Memory B cell (primary cell): ENCODE results near the gene CNTN1.
"Not testable (repeated sequence)": the region's sequence is repeated elsewhere in the genome, so short reads cannot be mapped to it uniquely, and the experiment has no call there.

ENCODE experiments used
- ATAC-seq: fragments of 150-1000 bp; cut with Tn5 transposase; 2 replicates; pipeline ENCODE4 v1.10.0; 2021; ENCODE audit warnings: low read depth, mild to moderate bottlenecking, moderate library complexity
- DNase-seq, 2 donors: peaks; one replicate each; pipeline ENCODE4 v3.0.0; 2022; ENCODE audit warnings: low spot score in 2 of 2
- H3K27ac Mint-ChIP-seq: one replicate; pipeline ENCODE4 v1.8.0; 2022; ENCODE audit warnings: mild to moderate bottlenecking, moderate library complexity, mixed read lengths
- H3K27me3 Mint-ChIP-seq: one replicate; pipeline ENCODE4 v1.8.0; 2022; ENCODE audit warnings: mixed read lengths
- H3K36me3 Mint-ChIP-seq: one replicate; pipeline ENCODE4 v1.8.0; 2022; ENCODE audit warnings: mild to moderate bottlenecking, mixed read lengths
- H3K4me1 Mint-ChIP-seq: one replicate; pipeline ENCODE4 v1.8.0; 2022; ENCODE audit warnings: mixed read lengths
- H3K4me3 Mint-ChIP-seq: one replicate; pipeline ENCODE4 v1.8.0; 2022; ENCODE audit warnings: mild to moderate bottlenecking, moderate library complexity, mixed read lengths
- H3K9me3 Mint-ChIP-seq: one replicate; pipeline ENCODE4 v1.8.0; 2022; ENCODE audit warnings: mixed read lengths

Gene CNTN1

DNA sequence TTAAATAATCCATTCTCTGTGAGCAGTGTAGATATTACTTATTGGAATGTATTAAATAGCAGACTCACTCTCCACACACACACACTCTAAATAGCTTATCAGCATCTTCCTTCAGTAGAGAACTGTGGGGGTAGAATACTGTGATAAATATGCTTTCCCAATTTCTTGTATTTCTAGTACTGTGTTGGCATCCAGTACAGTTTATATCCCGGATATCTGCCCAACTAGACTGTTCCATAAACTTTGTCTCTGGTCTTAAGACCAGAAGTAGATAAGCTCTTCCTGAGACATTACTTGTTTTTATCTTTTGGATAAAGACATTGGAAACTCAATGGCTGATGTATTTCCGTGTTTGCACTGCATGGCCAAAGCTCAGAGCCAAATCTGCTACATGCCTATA lies 359.7 kb downstream of the CNTN1 start:
- H3K36me3 Mint-ChIP-seq: no peaks in the 10 kb centered on the region
- H3K4me1 Mint-ChIP-seq: no peaks in the 10 kb centered on the region
- DNase-seq (no peak), ATAC-seq (no peak)
- no peaks in the 10 kb centered on the region for H3K27me3 Mint-ChIP-seq
- H3K9me3 Mint-ChIP-seq: no peaks in the 10 kb centered on the region
- no peak overlapping the region for H3K4me3 Mint-ChIP-seq
- no peak overlapping the region for H3K27ac Mint-ChIP-seq

DNA sequence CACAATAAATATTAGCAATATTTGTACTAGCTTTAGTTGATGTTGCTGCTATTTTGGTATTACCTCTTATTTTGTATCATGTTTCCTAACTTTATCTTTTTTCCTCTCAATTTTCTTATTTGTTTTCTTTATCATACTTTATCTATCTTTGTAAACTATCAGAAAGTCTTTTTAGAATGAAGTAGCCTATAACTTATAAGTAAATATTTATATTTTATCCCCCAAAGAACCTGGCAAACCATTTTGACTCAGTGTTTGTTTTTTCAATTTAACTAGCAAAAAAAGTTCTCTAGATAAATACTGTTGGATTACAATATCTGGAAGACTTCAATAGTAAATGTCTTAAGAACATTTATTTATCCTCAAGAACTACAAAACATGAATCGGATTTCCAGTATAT lies 360.2 kb downstream of the CNTN1 start:
- H3K4me1 Mint-ChIP-seq: no peaks in the 10 kb centered on the region
- H3K4me3 Mint-ChIP-seq: no peak overlapping the region
- H3K9me3 Mint-ChIP-seq: no peaks in the 10 kb centered on the region

DNA sequence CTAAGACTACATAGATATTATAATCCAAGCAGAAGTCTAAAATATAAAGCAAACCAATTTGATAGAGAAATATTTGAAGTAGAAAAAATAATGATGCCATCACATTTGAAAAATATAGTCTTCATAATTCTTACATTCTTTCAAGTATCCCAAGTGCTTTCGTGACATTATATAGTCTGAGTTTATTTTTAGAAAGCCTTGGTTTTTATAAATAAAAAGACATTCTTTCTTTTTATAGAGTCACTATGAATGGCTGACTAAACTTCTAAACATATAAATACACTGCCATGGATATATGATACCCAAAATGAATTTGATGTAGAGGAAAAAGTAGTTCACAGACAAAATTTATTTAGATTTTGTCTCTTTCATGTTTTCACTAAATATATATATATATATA lies 360.8 kb downstream of the CNTN1 start:
- Mint-ChIP-seq H3K36me3 (no peaks in the 10 kb centered on the region), H3K4me3 (no peak overlapping the region), H3K27ac (no peak overlapping the region), H3K9me3 (no peaks in the 10 kb centered on the region), H3K27me3 (no peaks in the 10 kb centered on the region), H3K4me1 (no peaks in the 10 kb centered on the region)
- ATAC-seq (no peak), DNase-seq (no peak)

More for the DNA sequence above, 360.2 kb downstream of the CNTN1 start:
- Mint-ChIP-seq H3K27me3 (no peaks in the 10 kb centered on the region), H3K27ac (no peak overlapping the region), H3K36me3 (no peaks in the 10 kb centered on the region)
- no peak for DNase-seq
- no peak for ATAC-seq

DNA sequence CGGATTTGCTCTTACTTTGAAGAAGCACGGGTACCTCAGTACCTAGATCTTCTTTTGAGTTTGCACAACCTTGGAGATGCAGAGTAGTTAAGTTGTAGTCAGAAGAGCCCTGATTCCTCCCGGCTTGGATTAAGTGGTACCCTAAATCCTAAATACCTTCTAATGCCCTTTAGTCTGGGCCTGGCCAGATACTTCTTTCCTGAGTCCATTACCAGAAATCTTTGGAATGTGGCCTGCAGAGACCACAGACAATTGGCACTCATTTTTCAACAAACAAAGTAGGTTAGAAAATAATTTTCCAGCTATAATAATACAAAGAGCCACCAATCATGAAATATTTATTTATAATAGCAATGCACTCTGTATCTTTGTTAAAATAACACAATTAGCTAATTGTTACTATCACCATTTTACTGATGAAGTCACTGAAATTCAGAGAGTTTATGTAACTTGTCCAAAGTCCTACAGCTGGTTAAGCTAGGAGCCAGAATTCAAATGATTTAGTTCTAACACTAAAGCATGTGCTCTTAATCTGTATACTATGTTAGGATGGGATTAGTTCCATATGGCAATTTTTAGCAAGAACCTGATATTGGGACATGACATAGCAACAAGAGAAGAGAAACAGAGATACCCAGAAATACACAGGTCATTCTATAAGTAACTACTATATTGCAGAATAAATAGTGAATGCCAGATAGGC lies 363.8 kb downstream of the CNTN1 start:
- Mint-ChIP-seq H3K27me3 (no peaks in the 10 kb centered on the region), H3K9me3 (no peaks in the 10 kb centered on the region), H3K36me3 (no peaks in the 10 kb centered on the region), H3K27ac (no peak overlapping the region), H3K4me3 (no peak overlapping the region), H3K4me1 (no peaks in the 10 kb centered on the region)
- DNase-seq (no peak), ATAC-seq (no peak)

DNA sequence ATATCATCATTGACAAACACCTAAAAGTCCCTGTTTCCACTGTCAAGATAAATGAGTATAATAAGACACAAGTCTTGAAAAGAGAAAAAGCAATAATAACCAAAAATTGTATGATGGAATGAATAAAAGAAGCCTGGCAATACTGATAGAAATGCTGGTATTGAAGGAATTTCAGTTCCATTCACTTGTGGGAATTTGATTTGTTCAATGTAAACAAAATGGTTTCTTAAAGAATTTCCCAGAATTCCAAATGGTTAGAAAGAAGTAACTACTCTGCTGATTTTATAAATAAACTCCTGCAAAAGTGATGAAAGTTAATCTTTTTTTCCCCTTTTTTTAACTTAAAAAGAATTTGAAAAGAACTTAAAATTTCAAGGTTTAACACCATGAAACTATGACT lies 366.0 kb downstream of the CNTN1 start:
- no peaks in the 10 kb centered on the region for H3K9me3 Mint-ChIP-seq

GRCh38 chr12:41061192-41061591 lies 369.0 kb downstream of the CNTN1 start:
- no peaks in the 10 kb centered on the region for H3K27me3 Mint-ChIP-seq
- H3K27ac Mint-ChIP-seq: no peak overlapping the region
- no peak overlapping the region for H3K4me3 Mint-ChIP-seq
- ATAC-seq (no peak), DNase-seq (no peak)
- no peaks in the 10 kb centered on the region for H3K36me3 Mint-ChIP-seq
- no peaks in the 10 kb centered on the region for H3K4me1 Mint-ChIP-seq
- no peaks in the 10 kb centered on the region for H3K9me3 Mint-ChIP-seq

More for the DNA sequence above, 366.0 kb downstream of the CNTN1 start:
- no peak overlapping the region for H3K4me3 Mint-ChIP-seq
- H3K4me1 Mint-ChIP-seq: no peaks in the 10 kb centered on the region
- ATAC-seq (no peak), DNase-seq (no peak)
- H3K27me3 Mint-ChIP-seq: no peaks in the 10 kb centered on the region
- no peak overlapping the region for H3K27ac Mint-ChIP-seq
- no peaks in the 10 kb centered on the region for H3K36me3 Mint-ChIP-seq

DNA sequence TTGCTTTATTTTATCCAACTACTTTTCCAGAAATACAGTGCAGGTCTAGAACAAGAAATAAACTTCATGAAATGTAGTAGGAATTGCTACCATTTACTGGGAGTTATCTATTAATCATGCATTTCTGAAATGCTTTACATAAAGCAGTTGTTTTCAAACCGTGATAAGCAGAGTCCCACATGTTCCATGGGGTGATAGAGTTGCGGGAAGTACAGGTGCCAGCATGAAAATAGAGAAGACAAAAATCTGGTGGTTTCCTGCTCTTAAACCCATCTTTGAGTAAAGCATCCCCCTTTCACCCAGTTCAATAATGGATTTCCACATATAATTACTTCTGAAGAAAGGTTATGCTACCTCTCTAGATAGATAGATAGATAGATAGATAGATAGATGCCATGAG lies 372.2 kb downstream of the CNTN1 start:
- Mint-ChIP-seq H3K27me3 (no peaks in the 10 kb centered on the region), H3K9me3 (no peaks in the 10 kb centered on the region), H3K36me3 (no peaks in the 10 kb centered on the region), H3K27ac (no peak overlapping the region), H3K4me1 (no peaks in the 10 kb centered on the region), H3K4me3 (no peak overlapping the region)
- DNase-seq: no peak
- no peak for ATAC-seq

- H3K27me3 Mint-ChIP-seq: no peaks in the 10 kb centered on the region
- no peak for ATAC-seq
- no peaks in the 10 kb centered on the region for H3K36me3 Mint-ChIP-seq
Measured at GRCh38 chr12:41067941-41068645, 375.9 kb downstream of the CNTN1 start.

DNA sequence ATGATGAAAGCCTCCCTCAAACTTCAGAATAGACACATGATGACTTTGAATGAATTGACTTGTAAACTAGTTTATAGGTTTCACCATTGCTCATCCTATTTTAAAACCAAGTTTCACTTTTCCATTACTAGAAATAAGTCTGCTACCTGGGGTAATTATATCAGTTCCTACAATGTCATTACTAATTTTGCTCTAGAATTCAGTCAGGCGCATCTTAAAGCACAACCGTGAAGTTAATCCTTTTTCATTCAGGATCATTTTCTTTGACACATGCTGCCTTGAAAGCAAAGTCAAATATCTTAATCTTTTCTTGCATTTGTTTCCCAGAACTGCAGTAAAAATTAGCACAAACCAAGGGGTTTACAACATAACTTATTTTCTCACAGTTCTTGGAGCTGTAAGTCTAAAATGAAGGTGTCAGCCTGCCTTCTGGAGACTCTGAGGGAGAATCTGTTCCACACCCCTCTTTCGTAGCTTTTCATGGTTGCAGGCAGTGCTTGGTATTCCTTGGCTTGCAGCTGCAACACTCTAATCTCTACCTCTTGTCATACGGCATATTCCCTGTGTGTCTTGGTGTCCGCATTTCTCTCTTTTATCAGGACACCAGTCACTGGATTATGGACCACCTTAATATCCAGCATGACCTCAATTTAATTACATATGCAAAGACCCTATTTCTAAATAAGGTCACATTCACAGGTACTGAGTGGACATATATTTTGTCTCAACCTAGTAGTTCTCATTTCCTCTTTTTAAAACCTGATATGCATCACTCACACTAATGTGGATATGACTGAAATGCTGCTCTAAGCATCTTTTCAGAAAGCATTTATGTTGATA lies 381.6 kb downstream of the CNTN1 start:
- no peak overlapping the region for H3K27ac Mint-ChIP-seq
- H3K9me3 Mint-ChIP-seq: no peaks in the 10 kb centered on the region
- no peaks in the 10 kb centered on the region for H3K4me1 Mint-ChIP-seq
- H3K27me3 Mint-ChIP-seq: no peaks in the 10 kb centered on the region
- DNase-seq (no peak), ATAC-seq (no peak)
- H3K36me3 Mint-ChIP-seq: no peaks in the 10 kb centered on the region
- no peak overlapping the region for H3K4me3 Mint-ChIP-seq

More at GRCh38 chr12:41067941-41068645, 375.9 kb downstream of the CNTN1 start:
- no peaks in the 10 kb centered on the region for H3K4me1 Mint-ChIP-seq
- no peak for DNase-seq
- H3K4me3 Mint-ChIP-seq: no peak overlapping the region
- H3K9me3 Mint-ChIP-seq: no peaks in the 10 kb centered on the region
- H3K27ac Mint-ChIP-seq: no peak overlapping the region

GRCh38 chr12:41074473-41074769 lies 382.2 kb downstream of the CNTN1 start:
- H3K4me3 Mint-ChIP-seq: no peak overlapping the region
- H3K4me1 Mint-ChIP-seq: no peaks in the 10 kb centered on the region
- H3K36me3 Mint-ChIP-seq: no peaks in the 10 kb centered on the region
- no peak for ATAC-seq
- H3K27me3 Mint-ChIP-seq: no peaks in the 10 kb centered on the region
- H3K9me3 Mint-ChIP-seq: peaks cover under 1% of the 10 kb centered on the region
- no peak for DNase-seq
- H3K27ac Mint-ChIP-seq: no peak overlapping the region

DNA sequence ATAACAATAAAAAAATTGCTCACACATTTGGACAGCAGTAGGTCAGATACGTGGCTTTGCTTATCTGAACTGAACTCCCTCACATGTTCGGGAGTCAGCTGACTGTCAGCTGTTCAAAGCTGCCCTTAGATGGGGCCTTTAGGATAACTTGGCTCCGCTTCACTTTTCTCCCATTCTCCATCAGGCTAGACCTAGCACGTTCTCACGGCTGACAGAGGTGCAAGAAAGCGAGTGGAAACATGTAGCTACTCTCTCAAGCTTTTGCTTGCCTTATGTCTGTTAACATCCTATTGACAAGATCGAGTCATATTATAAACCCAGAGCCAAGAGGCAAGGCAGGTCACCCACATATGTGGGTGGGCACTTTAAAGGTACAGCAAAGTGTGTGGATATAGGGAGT lies 383.9 kb downstream of the CNTN1 start:
- Mint-ChIP-seq H3K4me1 (no peaks in the 10 kb centered on the region), H3K4me3 (no peak overlapping the region), H3K27ac (no peak overlapping the region), H3K27me3 (no peaks in the 10 kb centered on the region), H3K36me3 (no peaks in the 10 kb centered on the region), H3K9me3 (peaks cover 6% of the 10 kb centered on the region)
- DNase-seq (no peak), ATAC-seq (no peak)

DNA sequence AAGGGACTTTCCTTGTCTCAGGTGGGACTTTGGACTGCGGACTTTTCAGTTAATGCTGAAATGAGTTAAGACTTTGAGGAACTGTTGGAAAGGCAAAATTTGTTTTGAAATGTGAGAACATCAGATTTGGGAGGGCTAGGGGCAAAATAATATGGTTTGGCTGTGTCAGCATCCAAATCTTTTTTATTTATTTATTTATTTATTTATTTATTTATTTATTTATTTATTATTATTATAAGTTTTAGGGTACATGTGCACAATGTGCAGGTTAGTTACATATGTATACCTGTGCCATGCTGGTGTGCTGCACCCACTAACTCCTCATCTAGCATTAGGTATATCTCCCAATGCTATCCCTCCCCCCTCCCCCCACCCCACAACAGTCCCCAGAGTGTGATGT lies 389.0 kb downstream of the CNTN1 start:
- H3K27me3 Mint-ChIP-seq, H3K9me3 Mint-ChIP-seq, DNase-seq, H3K4me3 Mint-ChIP-seq, H3K27ac Mint-ChIP-seq, H3K36me3 Mint-ChIP-seq, H3K4me1 Mint-ChIP-seq, ATAC-seq: not testable (repeated sequence)

DNA sequence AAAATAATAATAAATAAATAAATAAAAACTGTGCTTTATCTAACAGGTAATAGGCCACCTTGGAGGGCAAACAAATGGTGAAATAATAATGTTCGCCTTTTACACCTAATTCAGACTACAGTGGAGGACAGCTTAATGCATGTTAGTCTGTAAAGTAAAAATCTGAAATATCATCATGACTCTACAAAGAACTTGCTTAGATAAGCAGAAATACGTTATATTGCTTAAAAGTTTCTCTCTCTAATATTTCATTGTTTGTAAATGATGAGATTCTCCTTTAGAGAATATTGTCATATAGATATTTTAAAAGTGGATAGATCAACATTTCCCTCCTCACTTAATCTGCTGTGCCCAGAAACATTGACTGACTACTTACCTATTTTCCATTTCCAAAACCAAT lies 397.2 kb downstream of the CNTN1 start:
- H3K27me3 Mint-ChIP-seq: peaks cover 1% of the 10 kb centered on the region
- no peak for DNase-seq
- no peak overlapping the region for H3K4me3 Mint-ChIP-seq
- no peak overlapping the region for H3K27ac Mint-ChIP-seq
- H3K36me3 Mint-ChIP-seq: no peaks in the 10 kb centered on the region
- no peak for ATAC-seq
- H3K9me3 Mint-ChIP-seq: peaks cover 2% of the 10 kb centered on the region
- no peaks in the 10 kb centered on the region for H3K4me1 Mint-ChIP-seq

GRCh38 chr12:41092115-41092514 lies 399.9 kb downstream of the CNTN1 start:
- H3K4me3 Mint-ChIP-seq: no peak overlapping the region
- peaks cover 1% of the 10 kb centered on the region for H3K27me3 Mint-ChIP-seq
- no peak for ATAC-seq
- H3K4me1 Mint-ChIP-seq: no peaks in the 10 kb centered on the region
- no peak for DNase-seq
- no peak overlapping the region for H3K27ac Mint-ChIP-seq
- no peaks in the 10 kb centered on the region for H3K36me3 Mint-ChIP-seq
- H3K9me3 Mint-ChIP-seq: peaks cover 2% of the 10 kb centered on the region
